ENCODE results near the gene KDM1A.

KDM1A gene

DNA sequence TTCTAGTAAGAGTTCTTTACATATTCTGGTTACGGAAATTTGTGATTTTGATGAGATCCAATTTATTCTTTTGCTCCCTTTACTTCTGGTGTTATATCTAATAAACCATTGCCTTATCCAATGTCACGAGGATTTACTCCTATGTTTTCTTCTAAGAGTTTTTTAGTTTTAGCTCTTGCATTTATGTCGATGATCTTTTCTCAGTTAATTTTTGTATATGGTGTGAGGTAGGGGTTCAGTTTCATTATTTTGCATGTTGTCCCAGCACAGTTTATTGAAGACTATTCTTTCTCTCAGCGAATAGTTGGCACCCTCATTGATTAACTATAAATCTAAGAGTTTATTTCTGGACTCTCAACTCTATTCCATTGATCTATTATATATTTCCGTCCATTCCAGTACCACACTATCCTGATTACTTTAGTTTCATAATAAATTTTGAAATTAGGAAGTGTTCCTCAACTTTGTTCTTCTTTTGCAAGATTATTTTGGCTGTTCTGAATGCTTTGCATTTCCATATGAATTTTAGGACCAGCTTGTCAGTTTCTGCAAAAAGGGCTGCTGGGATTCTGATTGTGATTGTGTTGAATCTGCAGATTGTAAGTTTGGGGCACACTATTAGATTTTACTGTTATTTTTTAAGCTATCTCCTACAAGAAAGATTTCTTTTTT, 4.0 kb downstream of the KDM1A start:
- Histone ChIP-seq H3K4me1 (ENCODE audit: control insufficient read depth, insufficient read depth, low read length) (peaks cover 13% of the 10 kb centered on the region; the same call in 1 of the 2 replicates), H3K27ac (ENCODE audit: extremely low read depth, low read depth, low read length) (no peak overlapping the region), H3K4me3 (ENCODE audit: low read depth, low read length) (no peak overlapping the region), H3K36me3 (ENCODE audit: control insufficient read depth in 2 of 2, insufficient read depth in 1 of 2, low read length in 2 of 2) (no peaks in the 10 kb centered on the region), H3K9me3 (ENCODE audit: control insufficient read depth, insufficient read depth, low read depth, low read length) (no peaks in the 10 kb centered on the region)
- TF ChIP-seq OVOL3 (tag by site-specific recombination; IDR thresholded peaks at IDR 0.05) (no peak), SETDB1 (IDR thresholded peaks at IDR 0.05; ENCODE audit: insufficient read length, low read length) (peak; percentile 92)
- ChIA-PET CTCF (interaction anchor here (0.5 to 0.7 kb wide), 4 partner anchors 59 to 614 kb away, joined by 3 read pairs; no protein-coding TSS in a partner anchor), POLR2A (no interaction called here)

- POLR2A ChIA-PET, result no interaction called here
- Histone ChIP-seq H3K9me3 (ENCODE audit: control insufficient read depth, insufficient read depth, low read depth, low read length) (no peaks in the 10 kb centered on the region), H3K4me1 (ENCODE audit: control insufficient read depth, insufficient read depth, low read length) (peaks cover 17% of the 10 kb centered on the region; the same call in 1 of the 2 replicates), H3K27ac (ENCODE audit: extremely low read depth, low read depth, low read length) (no peak overlapping the region), H3K4me3 (ENCODE audit: low read depth, low read length) (no peak overlapping the region), H3K36me3 (ENCODE audit: control insufficient read depth in 2 of 2, insufficient read depth in 1 of 2, low read length in 2 of 2) (peaks cover 0 to 5% of the 10 kb centered on the region in 2 experiments; a peak in 1 of 3 replicates)
- TF ChIP-seq HIC1 (tag by site-specific recombination; IDR thresholded peaks at IDR 0.05) (no peak), MEIS1 (CRISPR knock-in tag; IDR thresholded peaks at IDR 0.05; ENCODE audit: borderline replicate concordance) (no peak), ZNF664 (tag by site-specific recombination; IDR thresholded peaks at IDR 0.05) (no peak), ZFP69B (tag by site-specific recombination; IDR thresholded peaks at IDR 0.05) (no peak), ZNF677 (tag by site-specific recombination; IDR thresholded peaks at IDR 0.05) (no peak), ZBTB49 (tag by site-specific recombination; IDR thresholded peaks at IDR 0.05; ENCODE audit: low read depth) (no peak), ZNF221 (tag by site-specific recombination; IDR thresholded peaks at IDR 0.05; ENCODE audit: borderline replicate concordance) (no peak), ZNF248 (tag by site-specific recombination; IDR thresholded peaks at IDR 0.05) (no peak), SALL2 (tag by site-specific recombination; IDR thresholded peaks at IDR 0.05; ENCODE audit: borderline replicate concordance) (no peak), ZSCAN16 (tag by site-specific recombination; IDR thresholded peaks at IDR 0.05) (no peak), ZNF140 (tag by site-specific recombination; IDR thresholded peaks at IDR 0.05) (no peak), TCF7L2 (IDR thresholded peaks at IDR 0.05; ENCODE audit: borderline replicate concordance, low read depth, low read length) (no peak), ZNF239 (tag by site-specific recombination; IDR thresholded peaks at IDR 0.05) (no peak), GLIS1 (tag by site-specific recombination; IDR thresholded peaks at IDR 0.05) (no peak), ZNF155 (tag by site-specific recombination; IDR thresholded peaks at IDR 0.05) (no peak), SP3 (tag by site-specific recombination; IDR thresholded peaks at IDR 0.05) (no peak), ZNF350 (tag by site-specific recombination; IDR thresholded peaks at IDR 0.05) (no peak), ZNF639 (tag by site-specific recombination; IDR thresholded peaks at IDR 0.05) (no peak)
- TF ChIP-seq, protein P1, sequence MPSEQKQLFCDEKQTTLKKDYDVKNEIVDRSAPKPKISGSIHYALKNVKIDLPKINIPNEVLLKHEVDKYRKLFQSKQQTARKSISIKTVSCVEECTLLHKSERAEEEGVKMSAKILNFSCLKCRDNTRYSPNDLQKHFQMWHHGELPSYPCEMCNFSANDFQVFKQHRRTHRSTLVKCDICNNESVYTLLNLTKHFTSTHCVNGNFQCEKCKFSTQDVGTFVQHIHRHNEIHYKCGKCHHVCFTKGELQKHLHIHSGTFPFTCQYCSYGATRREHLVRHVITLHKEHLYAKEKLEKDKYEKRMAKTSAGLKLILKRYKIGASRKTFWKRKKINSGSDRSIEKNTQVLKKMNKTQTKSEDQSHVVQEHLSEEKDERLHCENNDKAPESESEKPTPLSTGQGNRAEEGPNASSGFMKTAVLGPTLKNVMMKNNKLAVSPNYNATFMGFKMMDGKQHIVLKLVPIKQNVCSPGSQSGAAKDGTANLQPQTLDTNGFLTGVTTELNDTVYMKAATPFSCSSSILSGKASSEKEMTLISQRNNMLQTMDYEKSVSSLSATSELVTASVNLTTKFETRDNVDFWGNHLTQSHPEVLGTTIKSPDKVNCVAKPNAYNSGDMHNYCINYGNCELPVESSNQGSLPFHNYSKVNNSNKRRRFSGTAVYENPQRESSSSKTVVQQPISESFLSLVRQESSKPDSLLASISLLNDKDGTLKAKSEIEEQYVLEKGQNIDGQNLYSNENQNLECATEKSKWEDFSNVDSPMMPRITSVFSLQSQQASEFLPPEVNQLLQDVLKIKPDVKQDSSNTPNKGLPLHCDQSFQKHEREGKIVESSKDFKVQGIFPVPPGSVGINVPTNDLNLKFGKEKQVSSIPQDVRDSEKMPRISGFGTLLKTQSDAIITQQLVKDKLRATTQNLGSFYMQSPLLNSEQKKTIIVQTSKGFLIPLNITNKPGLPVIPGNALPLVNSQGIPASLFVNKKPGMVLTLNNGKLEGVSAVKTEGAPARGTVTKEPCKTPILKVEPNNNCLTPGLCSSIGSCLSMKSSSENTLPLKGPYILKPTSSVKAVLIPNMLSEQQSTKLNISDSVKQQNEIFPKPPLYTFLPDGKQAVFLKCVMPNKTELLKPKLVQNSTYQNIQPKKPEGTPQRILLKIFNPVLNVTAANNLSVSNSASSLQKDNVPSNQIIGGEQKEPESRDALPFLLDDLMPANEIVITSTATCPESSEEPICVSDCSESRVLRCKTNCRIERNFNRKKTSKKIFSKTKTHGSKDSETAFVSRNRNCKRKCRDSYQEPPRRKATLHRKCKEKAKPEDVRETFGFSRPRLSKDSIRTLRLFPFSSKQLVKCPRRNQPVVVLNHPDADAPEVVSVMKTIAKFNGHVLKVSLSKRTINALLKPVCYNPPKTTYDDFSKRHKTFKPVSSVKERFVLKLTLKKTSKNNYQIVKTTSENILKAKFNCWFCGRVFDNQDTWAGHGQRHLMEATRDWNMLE (tag by site-specific recombination; conservative IDR thresholded peaks at IDR 0.05; ENCODE audit: low read depth), result no peak
- TF ChIP-seq, protein P2, sequence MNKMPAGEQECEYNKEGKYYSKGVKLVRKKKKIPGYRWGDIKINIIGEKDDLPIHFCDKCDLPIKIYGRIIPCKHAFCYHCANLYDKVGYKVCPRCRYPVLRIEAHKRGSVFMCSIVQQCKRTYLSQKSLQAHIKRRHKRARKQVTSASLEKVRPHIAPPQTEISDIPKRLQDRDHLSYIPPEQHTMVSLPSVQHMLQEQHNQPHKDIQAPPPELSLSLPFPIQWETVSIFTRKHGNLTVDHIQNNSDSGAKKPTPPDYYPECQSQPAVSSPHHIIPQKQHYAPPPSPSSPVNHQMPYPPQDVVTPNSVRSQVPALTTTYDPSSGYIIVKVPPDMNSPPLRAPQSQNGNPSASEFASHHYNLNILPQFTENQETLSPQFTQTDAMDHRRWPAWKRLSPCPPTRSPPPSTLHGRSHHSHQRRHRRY (tag by site-specific recombination; IDR thresholded peaks at IDR 0.05), result no peak
- CTCF ChIA-PET, result interaction anchor here (0.6 kb wide), 1 partner anchor 30 kb away, joined by 4 read pairs; no protein-coding TSS in a partner anchor
These were observed 7.3 kb downstream of the KDM1A start for GRCh38 chr1:23026568-23026967.

Measured in HEK293 (cell line).